Measurements from ENCODE around the gene EXOSC10.

DNA sequence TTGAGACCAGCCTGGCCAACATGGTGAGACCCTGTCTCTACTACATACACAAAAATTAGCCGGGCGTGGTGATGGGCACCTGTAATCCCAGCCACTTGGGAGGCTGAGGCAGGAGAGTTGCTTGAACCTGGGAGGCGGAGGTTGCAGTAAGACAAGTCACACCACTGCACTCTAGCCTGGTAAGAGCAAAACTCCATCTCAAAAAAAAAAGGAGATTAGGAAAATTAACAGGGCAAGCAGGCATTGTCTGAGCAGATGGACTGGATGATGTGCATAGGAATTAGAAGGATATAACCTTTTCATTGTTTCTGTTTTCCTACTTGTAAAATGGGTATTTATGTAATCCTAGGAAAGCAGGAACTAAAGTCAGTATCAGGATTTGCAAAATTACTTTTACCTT, 71.7 kb downstream of the EXOSC10 start:
- TF ChIP-seq PHF8 (IDR thresholded peaks at IDR 0.05; ENCODE audit: borderline replicate concordance, low read depth) (no peak), SMC3 (IDR thresholded peaks at IDR 0.05) (no peak), CTCF (IDR thresholded peaks at IDR 0.05) (no peak), USF2 (IDR thresholded peaks at IDR 0.05) (no peak), REST (IDR thresholded peaks at IDR 0.05) (no peak), KDM5A (IDR thresholded peaks at IDR 0.05) (no peak)

Data from A549 (cell line).